HEK293T (cell line): ENCODE data around the gene PPP1CA.
A peak's percentile ranks its signal among the peaks of the same experiment; 100 is the strongest.

Source experiments
- CTCF ChIA-PET: fragments of 350-600 bp; formaldehyde crosslinking; extraction: SDS; loops from one replicate; lab custom pipeline; 2021; ENCODE audit warnings: antibody characterized with exemption, inconsistent platforms; lab: Yijun Ruan, JAX
- POLR2A ChIA-PET: fragments of 350-600 bp; formaldehyde crosslinking; extraction: SDS; loops from one replicate; lab custom pipeline; 2020; ENCODE audit warnings: antibody characterized with exemption, inconsistent platforms; lab: Yijun Ruan, JAX
- DNase-seq: peaks from one replicate; pipeline ENCODE4 v3.0.0; 2012; ENCODE audit warnings: mixed read lengths; ENCODE audit errors: extremely low spot score
- ARNT ChIP-seq: fragments of 450-650 bp; IDR thresholded peaks from 2 replicates; pipeline ENCODE4 v1.6.1; 2017; ENCODE audit warnings: mild to moderate bottlenecking
- BHLHE40 ChIP-seq: fragments of 450-650 bp; IDR thresholded peaks from 2 replicates; pipeline ENCODE4 v1.6.1; 2016; ENCODE audit warnings: mild to moderate bottlenecking, moderate library complexity, borderline replicate concordance
- CTBP1 ChIP-seq: fragments of 450-650 bp; IDR thresholded peaks from 2 replicates; pipeline ENCODE4 v1.6.1; 2016; ENCODE audit warnings: borderline replicate concordance
- ELF4 ChIP-seq: fragments of 450-650 bp; IDR thresholded peaks from 2 replicates; pipeline ENCODE4 v1.6.1; 2017; ENCODE audit warnings: antibody characterized with exemption
- FOXA1 ChIP-seq: fragments of 450-650 bp; IDR thresholded peaks from 2 replicates; pipeline ENCODE4 v1.6.1; 2016; ENCODE audit warnings: mild to moderate bottlenecking
- FOXK2 ChIP-seq: fragments of 450-650 bp; IDR thresholded peaks from 2 replicates; pipeline ENCODE4 v1.6.1; 2016; ENCODE audit warnings: mild to moderate bottlenecking
- FOXM1 ChIP-seq: fragments of 450-650 bp; IDR thresholded peaks from 2 replicates; pipeline ENCODE4 v1.6.1; 2017; ENCODE audit warnings: mild to moderate bottlenecking, borderline replicate concordance
- HDGF ChIP-seq: fragments of 450-650 bp; IDR thresholded peaks from 2 replicates; pipeline ENCODE4 v1.6.1; 2017; ENCODE audit warnings: antibody characterized with exemption, borderline replicate concordance
- L3MBTL2 ChIP-seq: fragments of 450-650 bp; conservative IDR thresholded peaks from 2 replicates; pipeline ENCODE4 v1.6.1; 2016; ENCODE audit warnings: mild to moderate bottlenecking
- LEF1 ChIP-seq: fragments of 450-650 bp; IDR thresholded peaks from 2 replicates; pipeline ENCODE4 v1.6.1; 2017; ENCODE audit warnings: mild to moderate bottlenecking, borderline replicate concordance
- NFRKB ChIP-seq: fragments of 450-650 bp; IDR thresholded peaks from 2 replicates; pipeline ENCODE4 v1.6.1; 2016; ENCODE audit warnings: mild to moderate bottlenecking, moderate library complexity
- SP1 ChIP-seq: fragments of 450-650 bp; IDR thresholded peaks from 2 replicates; pipeline ENCODE4 v1.6.1; 2017
- SUZ12 ChIP-seq: fragments of 450-650 bp; IDR thresholded peaks from 2 replicates; pipeline ENCODE4 v1.6.1; 2016; ENCODE audit warnings: mild to moderate bottlenecking
- TARDBP ChIP-seq: fragments of 450-650 bp; IDR thresholded peaks from 2 replicates; pipeline ENCODE4 v1.6.1; 2016
- ZNF384 ChIP-seq: fragments of 450-650 bp; IDR thresholded peaks from 2 replicates; pipeline ENCODE4 v1.6.1; 2016
- TF ChIP-seq, protein P1 (sequence below): fragments of 450-650 bp; IDR thresholded peaks from 2 replicates; pipeline ENCODE4 v1.6.1; 2016

Gene PPP1CA

DNA sequence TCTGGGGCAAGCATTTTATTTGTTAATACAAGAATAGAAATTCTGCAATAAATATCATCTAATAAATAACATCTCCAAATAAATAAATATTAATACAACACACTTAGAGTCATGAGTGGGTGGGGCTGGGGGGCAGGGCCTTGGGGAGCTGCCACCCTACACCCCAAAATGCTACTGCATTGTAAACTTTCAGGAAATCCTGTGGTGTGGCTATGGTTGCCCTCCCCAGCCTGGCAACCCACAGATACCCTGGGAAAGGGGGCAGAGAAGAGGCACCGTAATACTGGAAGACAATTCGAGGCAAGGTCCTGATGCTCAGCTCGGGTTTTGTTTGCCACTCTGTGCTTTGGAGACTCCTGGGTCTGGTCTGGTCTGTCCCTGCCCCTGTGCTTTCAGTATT lies 37.5 kb downstream of the PPP1CA start:
- ChIA-PET POLR2A (interaction anchor here (1.2 kb wide), 1 partner anchor 508 kb away, joined by 3 read pairs; no protein-coding TSS in a partner anchor), CTCF (interaction anchor here (2.0 kb wide), 1 partner anchor 13 kb away, joined by 4 read pairs; no protein-coding TSS in a partner anchor)
- TF ChIP-seq BHLHE40 = no peak
- TF ChIP-seq CTBP1 = no peak
- no peak for TF ChIP-seq TARDBP
- no peak for TF ChIP-seq FOXM1
- TF ChIP-seq L3MBTL2 = no peak
- TF ChIP-seq FOXA1 = no peak
- TF ChIP-seq LEF1 = no peak
- TF ChIP-seq FOXK2 = no peak
- no peak for TF ChIP-seq SUZ12
- TF ChIP-seq HDGF = no peak
- TF ChIP-seq ARNT = no peak
- TF ChIP-seq, protein P1, sequence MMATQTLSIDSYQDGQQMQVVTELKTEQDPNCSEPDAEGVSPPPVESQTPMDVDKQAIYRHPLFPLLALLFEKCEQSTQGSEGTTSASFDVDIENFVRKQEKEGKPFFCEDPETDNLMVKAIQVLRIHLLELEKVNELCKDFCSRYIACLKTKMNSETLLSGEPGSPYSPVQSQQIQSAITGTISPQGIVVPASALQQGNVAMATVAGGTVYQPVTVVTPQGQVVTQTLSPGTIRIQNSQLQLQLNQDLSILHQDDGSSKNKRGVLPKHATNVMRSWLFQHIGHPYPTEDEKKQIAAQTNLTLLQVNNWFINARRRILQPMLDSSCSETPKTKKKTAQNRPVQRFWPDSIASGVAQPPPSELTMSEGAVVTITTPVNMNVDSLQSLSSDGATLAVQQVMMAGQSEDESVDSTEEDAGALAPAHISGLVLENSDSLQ = no peak
- TF ChIP-seq ELF4 = no peak
- no peak for TF ChIP-seq NFRKB
- TF ChIP-seq SP1 = no peak
- TF ChIP-seq ZNF384 = no peak
- no peak for DNase-seq

DNA sequence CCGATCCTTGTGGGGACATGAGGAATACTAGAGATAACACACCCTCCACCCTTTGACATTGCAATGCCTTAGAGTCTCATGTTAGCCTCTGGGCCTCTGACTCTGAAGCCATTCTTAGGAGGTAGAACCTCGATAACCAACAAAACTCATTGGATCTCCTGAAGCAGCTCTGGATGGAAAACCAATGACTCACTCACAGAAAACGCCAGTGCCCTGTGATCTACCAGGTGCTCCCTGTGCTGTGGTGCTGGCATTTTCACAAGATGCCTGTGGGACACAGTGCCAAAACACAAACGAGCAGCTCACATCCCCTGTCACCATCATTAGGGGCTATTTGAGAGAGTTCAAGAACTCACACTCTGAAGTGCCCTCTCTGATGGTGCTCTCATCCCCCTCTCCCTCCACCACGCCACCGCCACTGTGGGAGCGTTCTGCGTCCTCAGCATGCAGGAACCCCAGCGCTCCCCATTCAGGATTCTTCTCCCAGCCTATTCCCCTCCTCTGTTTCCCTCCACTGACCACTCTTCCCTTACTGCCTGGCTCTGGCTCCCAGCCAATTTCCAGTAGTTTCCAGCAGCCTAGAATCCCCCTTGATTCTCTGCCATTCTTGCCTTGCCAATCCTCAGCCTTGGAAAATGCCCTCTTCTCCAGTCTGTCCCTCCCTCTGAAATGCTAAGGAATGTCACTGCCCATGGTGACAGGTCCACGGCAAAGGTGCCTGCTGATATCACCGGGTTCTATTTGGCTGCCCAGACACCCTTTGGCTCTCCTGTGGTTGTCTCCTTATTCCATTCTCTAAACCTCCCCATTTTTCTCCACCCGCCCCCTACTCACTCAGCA lies 43.6 kb downstream of the PPP1CA start:
- TF ChIP-seq NFRKB (no peak), CTBP1 (no peak), ELF4 (no peak), LEF1 (no peak), TARDBP (no peak), ZNF384 (no peak), SUZ12 (no peak), FOXM1 (no peak), FOXK2 (no peak)
- TF ChIP-seq, protein P1 = no peak
- DNase-seq = no peak
- ChIA-PET POLR2A (interaction anchor here (1.3 kb wide), 1 partner anchor 23 kb away, joined by 5 read pairs; no protein-coding TSS in a partner anchor), CTCF (interaction anchor here (0.6 to 11.6 kb wide), 2 partner anchors 24 to 31 kb away, joined by 3 to 182 read pairs; no protein-coding TSS in a partner anchor)

DNA sequence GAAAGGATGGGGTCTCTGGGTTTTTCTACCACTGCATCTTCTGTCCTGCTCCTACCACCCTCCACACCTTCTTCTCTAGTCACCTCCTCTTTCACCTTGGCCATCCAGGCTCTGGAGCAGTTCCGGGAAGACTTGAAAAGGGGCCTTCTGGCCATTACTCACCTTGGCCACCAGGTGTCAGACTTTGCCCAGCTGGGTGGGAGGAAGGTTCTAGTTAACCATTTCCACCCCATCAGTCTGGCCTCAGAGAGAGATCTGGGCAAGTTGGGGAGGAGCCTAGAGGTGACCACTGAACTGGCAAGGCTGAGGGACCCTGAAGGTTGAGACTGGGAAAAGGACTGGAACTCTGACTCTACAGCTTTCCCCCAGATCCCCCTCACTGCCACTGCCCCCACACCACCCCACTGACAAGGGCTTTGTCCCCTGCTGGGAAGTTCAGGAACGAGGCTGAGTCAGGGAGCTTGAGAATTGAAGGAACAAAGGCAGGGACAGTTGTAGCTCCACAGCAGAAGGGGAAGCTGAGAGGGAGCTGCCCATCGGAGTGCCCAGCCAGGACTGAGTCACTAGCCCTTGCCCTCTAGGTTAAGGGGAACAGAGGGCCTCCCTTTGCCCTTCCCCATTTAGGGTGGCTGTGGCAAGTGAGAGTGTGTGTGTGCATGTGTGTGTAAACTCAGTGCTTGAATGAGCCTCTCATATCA lies 44.6 kb downstream of the PPP1CA start:
- CTCF ChIA-PET = interaction anchor here (0.6 to 11.6 kb wide), 4 partner anchors 16 to 32 kb away, joined by 3 to 182 read pairs (median 4); partner anchors contain the start of gene CLCF1
- POLR2A ChIA-PET = interaction anchor here (0.9 to 1.3 kb wide), 2 partner anchors 23 to 25 kb away, joined by 3 to 5 read pairs; no protein-coding TSS in a partner anchor

DNA sequence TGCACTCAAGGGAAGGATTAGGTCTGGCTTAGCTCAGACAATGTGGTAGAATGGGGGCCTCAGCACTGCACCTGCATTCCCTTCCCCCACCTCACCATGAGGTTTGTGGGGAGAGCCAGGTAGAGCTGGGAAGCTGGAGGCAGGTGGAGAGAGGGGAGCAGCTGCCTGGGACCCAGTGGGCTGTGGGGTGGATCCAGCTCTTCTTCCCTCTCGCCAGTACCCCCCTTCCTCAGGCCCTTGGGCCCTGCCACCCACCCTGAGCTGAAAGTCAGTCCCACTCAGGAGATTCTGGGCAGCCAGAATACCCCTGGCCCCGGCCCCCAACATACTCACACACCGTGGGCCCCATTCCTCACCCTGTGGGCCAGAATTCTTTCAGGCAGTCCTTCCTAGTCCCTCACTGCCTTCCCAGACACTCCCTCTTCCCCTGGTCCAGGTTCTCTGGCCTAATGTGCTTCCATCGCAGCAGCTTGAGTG lies 45.2 kb downstream of the PPP1CA start:
- CTCF ChIA-PET = interaction anchor here (0.6 to 11.6 kb wide), 4 partner anchors 14 to 151 kb away, joined by 3 to 182 read pairs (median 4); partner anchors contain the start of gene CLCF1
- TF ChIP-seq CTBP1 = no peak
- no peak for DNase-seq
- POLR2A ChIA-PET = interaction anchor here (0.9 to 1.3 kb wide), 2 partner anchors 23 to 36 kb away, joined by 3 to 4 read pairs; partner anchors contain the start of gene RAD9A

More for the DNA sequence above, 44.6 kb downstream of the PPP1CA start:
- TF ChIP-seq BHLHE40 = no peak
- TF ChIP-seq FOXA1 = no peak
- no peak for TF ChIP-seq NFRKB
- no peak for TF ChIP-seq ZNF384
- no peak for TF ChIP-seq HDGF
- no peak for TF ChIP-seq FOXK2
- TF ChIP-seq ARNT = no peak
- no peak for TF ChIP-seq ELF4
- TF ChIP-seq SP1 = no peak
- no peak for TF ChIP-seq FOXM1
- TF ChIP-seq, protein P1 = no peak
- no peak for TF ChIP-seq LEF1
- TF ChIP-seq TARDBP = no peak
- peak; percentile 79 for DNase-seq

DNA sequence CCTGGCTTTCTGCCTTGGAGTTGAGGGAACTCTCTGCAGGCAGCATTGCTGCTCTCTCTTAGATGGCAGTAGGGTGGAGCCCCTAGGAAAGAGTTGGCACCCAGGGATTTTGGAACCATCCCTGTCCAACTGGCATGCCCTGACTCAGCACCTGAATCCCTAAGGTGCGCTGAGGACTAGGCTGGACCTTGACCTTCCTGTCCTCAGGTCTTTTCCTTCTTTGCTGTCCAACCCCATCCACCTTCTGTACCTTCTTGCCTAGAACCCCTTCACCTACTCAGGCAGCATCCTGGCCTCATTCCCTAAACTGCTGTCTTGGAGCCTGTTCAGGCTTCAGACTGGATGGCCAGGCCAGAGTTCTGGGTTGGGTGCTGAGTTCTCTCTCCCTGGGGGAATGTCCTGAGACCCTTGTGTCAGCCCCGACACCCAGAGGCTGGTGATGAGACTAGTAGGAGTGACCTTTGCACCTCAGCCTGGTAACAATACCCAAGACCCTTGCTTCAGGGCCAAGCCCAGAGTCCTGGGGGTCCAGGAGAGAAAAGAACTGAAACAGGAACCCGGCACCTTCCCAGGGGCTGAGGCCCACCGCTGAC lies 45.8 kb downstream of the PPP1CA start:
- POLR2A ChIA-PET = interaction anchor here (0.8 to 1.3 kb wide), 2 partner anchors 25 to 36 kb away, joined by 4 read pairs; partner anchors contain the start of gene RAD9A
- TF ChIP-seq ZNF384 = no peak
- CTCF ChIA-PET = interaction anchor here (0.6 to 11.6 kb wide), 3 partner anchors 15 to 151 kb away, joined by 3 to 182 read pairs (median 5); no protein-coding TSS in a partner anchor
- DNase-seq = no peak
